Tibial artery (tissue), 4 donors: ENCODE data around the gene TBC1D30.

Experiments used
- DNase-seq, 2 donors: peaks; one replicate each; pipeline ENCODE4 v3.0.0-alpha.2; 2019
- H3K27ac ChIP-seq, 2 donors: fragments of 200-600 bp; sonication (generic) in 1 of 2; 1 replicate in 1 of 2; 2 replicates in 1 of 2; pipeline ENCODE4 v1.5.1; 2018 to 2019; ENCODE audit warnings: mild to moderate bottlenecking in 1 of 2
- H3K27me3 ChIP-seq, 2 donors: fragments of 200-600 bp; sonication (generic) in 1 of 2; one replicate each; pipeline versions ENCODE4 v1.5.1 to v1.6.0; 2016 to 2019
- H3K36me3 ChIP-seq, 3 donors: fragments of 200-600 bp; sonication (generic) in 2 of 3; one replicate each; pipeline ENCODE4 v1.5.1; 2016 to 2019; ENCODE audit warnings: mild to moderate bottlenecking in 2 of 3
- H3K4me1 ChIP-seq, 4 donors: fragments of 200-600 bp; sonication (generic) in 2 of 4; 1 replicate in 3 of 4; 2 replicates in 1 of 4; pipeline ENCODE4 v1.5.1; 2016 to 2019
- H3K4me3 ChIP-seq, 2 donors: fragments of 200-600 bp; sonication (generic) in 1 of 2; 1 replicate in 1 of 2; 2 replicates in 1 of 2; pipeline ENCODE4 v1.5.1; 2018 to 2019; ENCODE audit warnings: mild to moderate bottlenecking in 2 of 2
- H3K9me3 ChIP-seq, 3 donors: fragments of 200-600 bp; sonication (generic) in 1 of 3; one replicate each; pipeline ENCODE4 v1.5.1; 2016 to 2019
- intact Hi-C: fragments of 100-400 bp; cut with DNase I; formaldehyde crosslinking; loops from one replicate; pipeline ENCODE4 v1.15.0; 2023; ENCODE audit warnings: low total_unique reads
- TF ChIP-seq, protein P1 (sequence below), 2 experiments: fragments of 200-600 bp in 1 of 2; fragments of 450-650 bp in 1 of 2; IDR thresholded peaks; one replicate each; pipeline ENCODE4 v1.5.1; 2017 to 2019; ENCODE audit warnings: antibody characterized with exemption in 2 of 2, mild to moderate bottlenecking in 1 of 2, moderate library complexity in 1 of 2

TBC1D30 gene

DNA sequence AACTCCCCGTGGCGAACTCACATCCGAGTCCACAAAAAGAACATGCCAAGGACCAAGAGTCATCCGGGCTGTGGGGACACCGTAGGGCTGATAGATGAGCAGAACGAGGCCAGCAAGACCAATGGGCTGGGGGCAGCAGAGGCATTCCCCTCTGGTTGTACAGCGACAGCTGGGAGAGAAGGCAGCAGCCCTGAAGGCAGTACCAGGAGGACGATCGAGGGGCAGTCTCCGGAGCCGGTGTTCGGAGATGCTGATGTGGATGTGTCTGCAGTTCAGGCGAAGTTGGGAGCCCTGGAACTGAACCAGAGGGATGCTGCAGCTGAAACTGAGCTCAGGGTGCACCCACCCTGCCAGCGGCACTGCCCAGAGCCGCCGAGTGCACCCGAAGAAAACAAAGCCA, 50.7 kb downstream of the TBC1D30 start:
- Histone ChIP-seq H3K36me3 (no peaks in the 10 kb centered on the region), H3K27me3 (no peaks in the 10 kb centered on the region), H3K4me1 (no peaks in the 10 kb centered on the region), H3K4me3 (no peak overlapping the region), H3K9me3 (peaks cover 0 to 4% (median 0%) of the 10 kb centered on the region in 3 donors), H3K27ac (no peak overlapping the region)
- intact Hi-C loops, result no loop called here
- DNase-seq, result no peak
- TF ChIP-seq, protein P1, sequence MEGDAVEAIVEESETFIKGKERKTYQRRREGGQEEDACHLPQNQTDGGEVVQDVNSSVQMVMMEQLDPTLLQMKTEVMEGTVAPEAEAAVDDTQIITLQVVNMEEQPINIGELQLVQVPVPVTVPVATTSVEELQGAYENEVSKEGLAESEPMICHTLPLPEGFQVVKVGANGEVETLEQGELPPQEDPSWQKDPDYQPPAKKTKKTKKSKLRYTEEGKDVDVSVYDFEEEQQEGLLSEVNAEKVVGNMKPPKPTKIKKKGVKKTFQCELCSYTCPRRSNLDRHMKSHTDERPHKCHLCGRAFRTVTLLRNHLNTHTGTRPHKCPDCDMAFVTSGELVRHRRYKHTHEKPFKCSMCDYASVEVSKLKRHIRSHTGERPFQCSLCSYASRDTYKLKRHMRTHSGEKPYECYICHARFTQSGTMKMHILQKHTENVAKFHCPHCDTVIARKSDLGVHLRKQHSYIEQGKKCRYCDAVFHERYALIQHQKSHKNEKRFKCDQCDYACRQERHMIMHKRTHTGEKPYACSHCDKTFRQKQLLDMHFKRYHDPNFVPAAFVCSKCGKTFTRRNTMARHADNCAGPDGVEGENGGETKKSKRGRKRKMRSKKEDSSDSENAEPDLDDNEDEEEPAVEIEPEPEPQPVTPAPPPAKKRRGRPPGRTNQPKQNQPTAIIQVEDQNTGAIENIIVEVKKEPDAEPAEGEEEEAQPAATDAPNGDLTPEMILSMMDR (IDR thresholded peaks at IDR 0.05), result no peak

DNA sequence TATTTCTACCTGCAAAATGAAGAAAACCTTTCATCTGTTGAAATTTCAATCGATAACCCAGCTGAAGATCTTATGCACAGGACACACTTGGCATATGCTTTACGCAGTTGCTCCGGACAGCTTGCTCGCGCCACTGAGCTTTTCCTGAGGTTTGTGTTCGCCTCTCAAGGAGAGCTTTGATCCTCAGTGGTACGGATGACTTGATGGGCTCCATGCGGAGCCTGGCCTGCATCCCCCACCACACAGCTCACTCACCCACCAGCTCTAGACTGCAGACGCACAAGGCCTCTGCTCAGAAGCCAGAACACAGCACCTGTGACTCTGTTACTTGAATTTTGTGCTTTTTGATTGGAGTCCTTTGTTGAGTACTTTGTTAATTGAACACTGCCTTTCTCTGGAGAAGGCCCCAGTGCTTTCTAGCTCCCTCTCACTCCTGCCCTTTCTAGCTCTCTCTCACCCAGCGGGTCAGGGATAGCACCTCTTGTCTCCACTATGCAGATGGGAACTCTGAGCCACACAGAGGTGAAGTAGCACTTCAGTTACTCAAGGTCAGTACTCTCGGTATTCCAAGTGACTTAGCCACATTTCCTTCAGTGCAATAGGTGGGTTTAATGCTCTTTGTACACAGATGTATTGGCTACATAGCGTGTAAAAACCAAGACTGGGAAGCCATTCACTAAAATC, 52.1 kb downstream of the TBC1D30 start:
- Histone ChIP-seq H3K4me3 (no peak overlapping the region), H3K27ac (no peak overlapping the region), H3K4me1 (no peaks in the 10 kb centered on the region), H3K36me3 (no peaks in the 10 kb centered on the region), H3K27me3 (peaks cover 0 to 5% of the 10 kb centered on the region in 2 donors), H3K9me3 (peaks cover 0 to 4% (median 0%) of the 10 kb centered on the region in 3 donors)
- intact Hi-C loops, result no loop called here
- TF ChIP-seq, protein P1 (IDR thresholded peaks at IDR 0.05), result no peak
- no peak for DNase-seq

DNA sequence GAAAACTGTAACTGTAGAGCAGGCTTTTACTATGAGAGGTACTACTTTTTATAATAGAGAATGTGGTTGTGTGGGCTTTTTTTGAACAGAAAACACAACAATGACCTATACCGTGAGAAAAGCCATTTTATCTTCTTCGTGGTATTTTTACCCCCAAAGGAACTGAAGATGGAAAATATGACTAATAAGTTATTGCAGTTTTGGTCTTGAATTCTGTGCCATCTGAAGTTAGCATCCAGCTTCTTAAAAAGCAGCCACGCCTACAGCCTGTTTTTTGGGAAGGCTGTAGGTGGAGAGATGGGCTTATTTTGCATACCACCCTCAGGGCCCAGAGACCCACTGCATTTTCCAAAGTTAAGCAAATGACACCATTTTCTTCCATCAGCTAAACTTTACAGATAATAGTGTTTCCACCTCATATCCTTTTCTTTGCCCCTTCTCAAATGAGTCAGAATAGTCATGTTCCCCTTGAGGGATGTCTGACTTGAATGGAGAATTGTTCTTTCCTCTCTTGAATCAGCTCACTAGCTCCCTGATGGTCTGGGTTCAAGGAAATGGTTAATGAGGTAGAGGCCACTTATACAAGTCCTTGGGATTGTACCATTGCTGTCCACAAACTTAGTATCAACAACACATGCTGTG, 53.0 kb downstream of the TBC1D30 start:
- no peaks in the 10 kb centered on the region for H3K36me3 ChIP-seq
- H3K9me3 ChIP-seq, result peaks cover 0 to 4% (median 0%) of the 10 kb centered on the region in 3 donors
- no peak for DNase-seq
- TF ChIP-seq, protein P1 (IDR thresholded peaks at IDR 0.05), result no peak
- no peak overlapping the region for H3K4me3 ChIP-seq
- peaks cover 0 to 5% of the 10 kb centered on the region in 2 donors for H3K27me3 ChIP-seq
- H3K4me1 ChIP-seq, result no peaks in the 10 kb centered on the region
- intact Hi-C loops, result no loop called here
- H3K27ac ChIP-seq, result no peak overlapping the region

DNA sequence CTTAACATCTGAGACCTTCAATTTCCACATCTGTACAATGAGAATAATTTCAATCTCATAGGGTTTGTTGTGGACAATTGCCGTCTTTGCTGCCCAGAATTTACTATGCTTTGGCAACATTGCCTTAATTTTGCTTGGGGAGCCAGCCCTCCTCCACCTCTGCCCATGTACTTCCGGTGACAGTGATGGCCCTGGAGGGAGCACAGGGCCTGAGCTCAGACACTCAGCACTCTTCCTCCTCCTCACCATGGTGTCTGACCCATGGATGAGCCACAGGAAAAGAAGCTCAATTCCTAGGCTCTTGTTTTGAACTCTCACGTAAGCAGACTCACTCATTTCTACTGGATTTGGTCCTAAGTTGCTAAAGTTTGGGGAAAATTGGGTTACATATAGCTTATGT, 58.2 kb downstream of the TBC1D30 start:
- DNase-seq, result no peak
- Histone ChIP-seq H3K27ac (no peak overlapping the region), H3K4me3 (no peak overlapping the region), H3K9me3 (peaks cover 0 to 1% (median 0%) of the 10 kb centered on the region in 3 donors), H3K27me3 (peaks cover 0 to 5% of the 10 kb centered on the region in 2 donors), H3K36me3 (no peaks in the 10 kb centered on the region), H3K4me1 (no peaks in the 10 kb centered on the region)
- TF ChIP-seq, protein P1 (IDR thresholded peaks at IDR 0.05), result no peak
- intact Hi-C loops, result no loop called here

DNA sequence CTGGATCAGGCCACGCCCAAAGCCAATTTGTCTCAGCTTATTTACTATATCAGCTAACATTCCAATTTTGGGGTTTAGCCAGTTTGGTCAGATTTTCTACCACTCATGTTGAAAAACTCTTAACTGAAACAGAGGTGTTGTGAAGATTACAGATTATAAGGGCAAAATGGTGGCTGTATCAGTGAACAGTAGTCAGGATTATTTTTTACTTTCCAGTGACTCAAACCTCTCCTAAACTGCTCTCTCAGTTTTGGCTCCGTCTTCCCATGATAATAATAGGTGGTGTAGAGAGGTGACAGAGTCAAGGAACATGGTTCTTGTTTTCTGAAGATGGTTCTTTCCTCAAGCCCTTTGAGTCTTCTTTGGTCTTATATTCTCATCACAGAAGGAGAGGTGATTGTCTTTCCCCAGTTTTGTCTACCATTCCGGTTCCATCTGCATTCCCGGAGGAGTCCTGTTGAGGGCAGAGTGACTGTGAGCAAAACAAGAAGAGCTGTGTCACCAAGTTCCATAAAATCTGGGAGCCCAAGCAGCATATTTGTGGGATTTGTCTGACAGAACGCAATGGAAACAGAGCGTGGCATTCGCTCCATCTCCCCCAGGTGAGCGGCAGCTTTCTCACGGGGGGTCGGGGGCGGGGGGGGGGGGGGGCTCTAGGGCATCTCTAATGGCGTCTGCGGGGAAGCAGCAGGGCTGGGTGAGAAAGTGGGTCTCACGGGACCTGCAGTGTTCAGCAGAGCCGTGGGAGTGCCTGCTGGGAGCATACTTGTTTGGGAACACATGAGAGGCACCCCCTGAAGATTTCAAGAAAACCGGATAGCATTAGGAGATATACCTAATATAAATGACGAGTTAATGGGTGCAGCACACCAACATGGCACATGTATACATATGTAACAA, 59.1 kb downstream of the TBC1D30 start:
- intact Hi-C loops, result no loop called here
- H3K4me1 ChIP-seq, result no peaks in the 10 kb centered on the region
- H3K27ac ChIP-seq, result no peak overlapping the region
- no peaks in the 10 kb centered on the region for H3K9me3 ChIP-seq
- no peak overlapping the region for H3K4me3 ChIP-seq
- no peak for DNase-seq
- TF ChIP-seq, protein P1 (IDR thresholded peaks at IDR 0.05), result no peak
- peaks cover 0 to 5% of the 10 kb centered on the region in 2 donors for H3K27me3 ChIP-seq
- no peaks in the 10 kb centered on the region for H3K36me3 ChIP-seq
